Mesenchymal stem cell (in vitro differentiated cells and primary cell): ENCODE data around the gene ASPM.

ENCODE experiments used
- DNase-seq: peaks from one replicate; pipeline ENCODE4 v3.0.0-alpha.2; 2013
- H2AFZ ChIP-seq: one replicate; pipeline ENCODE4 v1.6.1; 2013; ENCODE audit warnings: low read depth, mild to moderate bottlenecking, control low read depth, inconsistent platforms, low read length, moderate library complexity
- H2AK5ac ChIP-seq: 2 replicates; pipeline ENCODE4 v1.6.1; 2013; ENCODE audit warnings: low read length, moderate library complexity, mild to moderate bottlenecking, inconsistent platforms; ENCODE audit not compliant: severe bottlenecking
- H2BK120ac ChIP-seq: one replicate; pipeline ENCODE4 v1.6.1; 2013; ENCODE audit warnings: low read depth, mild to moderate bottlenecking, inconsistent platforms, low read length, moderate library complexity
- H2BK12ac ChIP-seq, 2 experiments: one replicate each; pipeline ENCODE4 v1.6.1; 2013; ENCODE audit warnings: inconsistent platforms in 2 of 2, low read length in 2 of 2, mild to moderate bottlenecking in 2 of 2, moderate library complexity in 2 of 2, control low read depth in 1 of 2
- H2BK15ac ChIP-seq: one replicate; pipeline ENCODE4 v1.6.1; 2013; ENCODE audit warnings: mild to moderate bottlenecking, low read depth, inconsistent platforms; ENCODE audit not compliant: poor library complexity, severe bottlenecking
- H2BK5ac ChIP-seq: 2 replicates; pipeline ENCODE4 v1.6.1; 2013; ENCODE audit warnings: low read depth, mild to moderate bottlenecking, low read length, control low read depth, inconsistent platforms; ENCODE audit not compliant: poor library complexity, severe bottlenecking
- H3K14ac ChIP-seq, 2 experiments: one replicate each; pipeline ENCODE4 v1.6.1; 2013; ENCODE audit warnings: inconsistent platforms in 2 of 2, low read length in 2 of 2, control low read depth in 1 of 2, mild to moderate bottlenecking in 1 of 2, moderate library complexity in 1 of 2
- H3K18ac ChIP-seq, 2 experiments: one replicate each; pipeline ENCODE4 v1.6.1; 2013; ENCODE audit warnings: inconsistent platforms in 2 of 2, low read length in 2 of 2, control low read depth in 1 of 2, low read depth in 1 of 2, mild to moderate bottlenecking in 1 of 2
- H3K23ac ChIP-seq, 2 experiments: one replicate each; pipeline ENCODE4 v1.6.1; 2013; ENCODE audit warnings: inconsistent platforms in 2 of 2, low read length in 2 of 2, mild to moderate bottlenecking in 2 of 2, moderate library complexity in 2 of 2, control low read depth in 1 of 2
- H3K27ac ChIP-seq: 2 replicates; pipeline ENCODE4 v1.5.1; 2013; ENCODE audit warnings: mild to moderate bottlenecking, moderate library complexity, low read length, control low read depth, inconsistent platforms; ENCODE audit not compliant: poor library complexity, severe bottlenecking
- H3K27me3 ChIP-seq, 2 experiments: 2 replicates each; pipeline versions ENCODE4 v1.6.1 to v1.7.0; 2013; ENCODE audit warnings: low read length in 2 of 2, mild to moderate bottlenecking in 2 of 2, moderate library complexity in 2 of 2, control low read depth in 1 of 2, inconsistent platforms in 1 of 2; ENCODE audit not compliant: control insufficient read depth in 1 of 2, insufficient read depth in 1 of 2
- H3K36me3 ChIP-seq, 2 experiments: 2 replicates each; pipeline versions ENCODE4 v1.6.1 to v1.7.0; 2013; ENCODE audit warnings: low read length in 2 of 2, control low read depth in 1 of 2, inconsistent platforms in 1 of 2, low read depth in 1 of 2, mild to moderate bottlenecking in 1 of 2; ENCODE audit not compliant: insufficient read depth in 2 of 2, control insufficient read depth in 1 of 2
- H3K4ac ChIP-seq, 2 experiments: one replicate each; pipeline ENCODE4 v1.6.1; 2013; ENCODE audit warnings: inconsistent platforms in 2 of 2, low read length in 2 of 2, mild to moderate bottlenecking in 2 of 2, moderate library complexity in 2 of 2, control low read depth in 1 of 2, low read depth in 1 of 2
- H3K4me1 ChIP-seq: 2 replicates; pipeline ENCODE4 v1.6.1; 2013; ENCODE audit warnings: low read depth, low read length, control low read depth; ENCODE audit not compliant: control insufficient read depth, insufficient read depth
- H3K4me2 ChIP-seq: 2 replicates; pipeline ENCODE4 v1.6.1; 2013; ENCODE audit warnings: low read length, mild to moderate bottlenecking, inconsistent platforms; ENCODE audit not compliant: poor library complexity, severe bottlenecking
- H3K4me3 ChIP-seq, 2 experiments: 2 replicates each; pipeline versions ENCODE4 v1.5.1 to v1.7.0; 2013; ENCODE audit warnings: low read length in 2 of 2, mild to moderate bottlenecking in 2 of 2, control low read depth in 1 of 2, low read depth in 1 of 2; ENCODE audit not compliant: insufficient read depth in 1 of 2
- H3K79me1 ChIP-seq: replicated peaks from 2 replicates; pipeline ENCODE4 v1.6.1; 2013; ENCODE audit warnings: mild to moderate bottlenecking, control low read depth, low read length, inconsistent platforms; ENCODE audit not compliant: poor library complexity, severe bottlenecking
- H3K9ac ChIP-seq: 2 replicates; pipeline ENCODE4 v1.7.0; 2013; ENCODE audit warnings: mild to moderate bottlenecking, low read length, moderate library complexity
- H3K9me3 ChIP-seq: 2 replicates; pipeline ENCODE4 v1.7.0; 2013; ENCODE audit warnings: mild to moderate bottlenecking, low read length; ENCODE audit not compliant: control insufficient read depth
- H4K8ac ChIP-seq: one replicate; pipeline ENCODE4 v1.6.1; 2013; ENCODE audit warnings: inconsistent platforms, mild to moderate bottlenecking, low read length, moderate library complexity
- H4K91ac ChIP-seq: one replicate; pipeline ENCODE4 v1.6.1; 2013; ENCODE audit warnings: mild to moderate bottlenecking, low read length, inconsistent platforms
- WGBS: methylation state at CpG from one replicate; pipeline ENCODE4 v1.1.7; 2013; ENCODE audit warnings: mixed read lengths; 5-methylcytosine and 5-hydroxymethylcytosine counted together

Gene ASPM

GRCh38 chr1:197106869-197107268 is 39.6 kb downstream of the ASPM start:
- Histone ChIP-seq H3K9ac (no peak overlapping the region), H3K79me1 (peaks cover 5% of the 10 kb centered on the region), H3K27ac (no peak overlapping the region), H2BK120ac (no peak overlapping the region), H3K36me3 (no peaks in the 10 kb centered on the region), H2AK5ac (no peak overlapping the region), H3K23ac (no peak overlapping the region), H4K91ac (no peak overlapping the region), H3K27me3 (no peaks in the 10 kb centered on the region), H2BK15ac (no peak overlapping the region), H2BK5ac (no peak overlapping the region), H3K9me3 (no peaks in the 10 kb centered on the region), H3K4ac (no peak overlapping the region), H2AFZ (no peak overlapping the region), H3K18ac (no peak overlapping the region), H3K4me2 (no peak overlapping the region), H4K8ac (no peak overlapping the region), H3K14ac (no peak overlapping the region), H3K4me1 (no peaks in the 10 kb centered on the region), H3K4me3 (no peak overlapping the region), H2BK12ac (no peak overlapping the region)
- 100% methylated on average over 1 of the region's 1 CpG for WGBS
- no peak for DNase-seq

GRCh38 chr1:197103300-197103699 is 43.2 kb downstream of the ASPM start:
- Histone ChIP-seq H3K9me3 (no peaks in the 10 kb centered on the region), H2BK5ac (no peak overlapping the region), H3K4me1 (no peaks in the 10 kb centered on the region), H3K14ac (no peak overlapping the region), H2BK15ac (no peak overlapping the region), H4K91ac (no peak overlapping the region), H2AK5ac (no peak overlapping the region), H3K4ac (no peak overlapping the region), H3K36me3 (no peaks in the 10 kb centered on the region), H2BK12ac (no peak overlapping the region), H3K4me3 (no peak overlapping the region), H3K4me2 (no peak overlapping the region), H3K79me1 (peaks cover 3% of the 10 kb centered on the region), H3K27me3 (no peaks in the 10 kb centered on the region), H3K23ac (no peak overlapping the region), H2BK120ac (no peak overlapping the region), H4K8ac (no peak overlapping the region), H2AFZ (no peak overlapping the region), H3K9ac (no peak overlapping the region), H3K18ac (no peak overlapping the region), H3K27ac (no peak overlapping the region)
- WGBS, result 65% methylated on average over 4 of the region's 5 CpGs
- peak; percentile 65 for DNase-seq

- Histone ChIP-seq H3K4me3 (no peak overlapping the region), H2BK120ac (no peak overlapping the region), H2BK12ac (no peak overlapping the region), H3K23ac (no peak overlapping the region), H2BK15ac (no peak overlapping the region), H3K27me3 (no peaks in the 10 kb centered on the region), H3K9me3 (no peaks in the 10 kb centered on the region), H2BK5ac (no peak overlapping the region), H3K4me1 (no peaks in the 10 kb centered on the region), H3K27ac (no peak overlapping the region), H3K18ac (no peak overlapping the region), H3K4ac (peak overlapping the region in 1 of 2 experiments; percentile 58), H3K4me2 (no peak overlapping the region), H2AFZ (no peak overlapping the region), H4K8ac (no peak overlapping the region), H2AK5ac (no peak overlapping the region), H3K9ac (no peak overlapping the region), H3K14ac (no peak overlapping the region), H3K36me3 (no peaks in the 10 kb centered on the region), H4K91ac (no peak overlapping the region), H3K79me1 (peaks cover 3% of the 10 kb centered on the region)
- no peak for DNase-seq
- 100% methylated on average over 2 of the region's 3 CpGs for WGBS
Observed at GRCh38 chr1:197101978-197102377, 44.5 kb downstream of the ASPM start.

- no peak overlapping the region for H4K8ac ChIP-seq
- 99% methylated on average over 3 of the region's 3 CpGs for WGBS
- H2AFZ ChIP-seq, result peak overlapping the region; percentile 51
Observed at GRCh38 chr1:197100677-197101076, 45.8 kb downstream of the ASPM start.

More at GRCh38 chr1:197100677-197101076, 45.8 kb downstream of the ASPM start:
- Histone ChIP-seq H2BK15ac (no peak overlapping the region), H2BK12ac (no peak overlapping the region), H3K23ac (no peak overlapping the region), H3K4me1 (no peaks in the 10 kb centered on the region), H3K4me3 (no peak overlapping the region), H3K27me3 (no peaks in the 10 kb centered on the region), H3K27ac (no peak overlapping the region), H3K18ac (no peak overlapping the region), H2AK5ac (no peak overlapping the region), H3K9me3 (no peaks in the 10 kb centered on the region), H2BK5ac (no peak overlapping the region), H3K79me1 (no peaks in the 10 kb centered on the region), H3K4me2 (no peak overlapping the region), H3K9ac (no peak overlapping the region), H2BK120ac (no peak overlapping the region), H3K4ac (no peak overlapping the region), H3K14ac (no peak overlapping the region), H4K91ac (no peak overlapping the region), H3K36me3 (no peaks in the 10 kb centered on the region)
- no peak for DNase-seq
